Measurements from ENCODE around the gene HTR1E.
"Not testable (repeated sequence)": the region's sequence is repeated elsewhere in the genome, so short reads cannot be mapped to it uniquely, and the experiment has no call there.

The HTR1E gene

GRCh38 chr6:86943819-86944407 lies 6.6 kb downstream of the HTR1E start:
- TF ChIP-seq TAF1 (IDR thresholded peaks at IDR 0.05; ENCODE audit: borderline replicate concordance, low read depth, low read length): no peak
- no peak for TF ChIP-seq POLR2AphosphoS5 (IDR thresholded peaks at IDR 0.05; ENCODE audit: low read depth, low read length)
- no peak for FAIRE-seq
- no peak for DNase-seq (ENCODE audit: insufficient read length)

GRCh38 chr6:86949771-86950170 lies 12.4 kb downstream of the HTR1E start:
- FAIRE-seq: no peak
- TF ChIP-seq POLR2A (IDR thresholded peaks at IDR 0.05; ENCODE audit: low read depth, low read length) (no peak), POLR2AphosphoS5 (IDR thresholded peaks at IDR 0.05; ENCODE audit: low read depth, low read length) (no peak), TAF1 (IDR thresholded peaks at IDR 0.05; ENCODE audit: borderline replicate concordance, low read depth, low read length) (no peak)
- DNase-seq (ENCODE audit: insufficient read length): no peak

- TF ChIP-seq POLR2AphosphoS5 (IDR thresholded peaks at IDR 0.05; ENCODE audit: low read depth, low read length) (no peak), POLR2A (IDR thresholded peaks at IDR 0.05; ENCODE audit: low read depth, low read length) (no peak), TAF1 (IDR thresholded peaks at IDR 0.05; ENCODE audit: borderline replicate concordance, low read depth, low read length) (no peak)
- FAIRE-seq (no peak), DNase-seq (ENCODE audit: insufficient read length) (no peak)
Measured at GRCh38 chr6:86952991-86953390, 15.7 kb downstream of the HTR1E start.

GRCh38 chr6:86959656-86960055 lies 22.3 kb downstream of the HTR1E start:
- DNase-seq (ENCODE audit: insufficient read length) (no peak), FAIRE-seq (no peak)
- TF ChIP-seq POLR2AphosphoS5 (IDR thresholded peaks at IDR 0.05; ENCODE audit: low read depth, low read length) (no peak), POLR2A (IDR thresholded peaks at IDR 0.05; ENCODE audit: low read depth, low read length) (no peak), TAF1 (IDR thresholded peaks at IDR 0.05; ENCODE audit: borderline replicate concordance, low read depth, low read length) (no peak)

- DNase-seq (ENCODE audit: insufficient read length): no peak
- no peak for FAIRE-seq
- TF ChIP-seq TAF1 (IDR thresholded peaks at IDR 0.05; ENCODE audit: borderline replicate concordance, low read depth, low read length) (no peak), POLR2A (IDR thresholded peaks at IDR 0.05; ENCODE audit: low read depth, low read length) (no peak), POLR2AphosphoS5 (IDR thresholded peaks at IDR 0.05; ENCODE audit: low read depth, low read length) (no peak)
Measured at GRCh38 chr6:86961455-86962200, 24.3 kb downstream of the HTR1E start.

GRCh38 chr6:86963352-86963751 lies 26.0 kb downstream of the HTR1E start:
- DNase-seq (ENCODE audit: insufficient read length) (no peak), FAIRE-seq (no peak)
- TF ChIP-seq TAF1 (IDR thresholded peaks at IDR 0.05; ENCODE audit: borderline replicate concordance, low read depth, low read length) (no peak), POLR2AphosphoS5 (IDR thresholded peaks at IDR 0.05; ENCODE audit: low read depth, low read length) (no peak), POLR2A (IDR thresholded peaks at IDR 0.05; ENCODE audit: low read depth, low read length) (no peak)

- FAIRE-seq (no peak), DNase-seq (ENCODE audit: insufficient read length) (no peak)
- TF ChIP-seq POLR2A (IDR thresholded peaks at IDR 0.05; ENCODE audit: low read depth, low read length) (no peak), TAF1 (IDR thresholded peaks at IDR 0.05; ENCODE audit: borderline replicate concordance, low read depth, low read length) (no peak), POLR2AphosphoS5 (IDR thresholded peaks at IDR 0.05; ENCODE audit: low read depth, low read length) (no peak)
Measured at GRCh38 chr6:86964029-86964579, 26.8 kb downstream of the HTR1E start.

GRCh38 chr6:86966271-86966670 lies 28.9 kb downstream of the HTR1E start:
- TF ChIP-seq POLR2A (IDR thresholded peaks at IDR 0.05; ENCODE audit: low read depth, low read length) (no peak), TAF1 (IDR thresholded peaks at IDR 0.05; ENCODE audit: borderline replicate concordance, low read depth, low read length) (no peak), POLR2AphosphoS5 (IDR thresholded peaks at IDR 0.05; ENCODE audit: low read depth, low read length) (no peak)
- FAIRE-seq (no peak), DNase-seq (ENCODE audit: insufficient read length) (no peak)

GRCh38 chr6:86969573-86969972 lies 32.2 kb downstream of the HTR1E start:
- FAIRE-seq (no peak), DNase-seq (ENCODE audit: insufficient read length) (no peak)
- TF ChIP-seq POLR2A (IDR thresholded peaks at IDR 0.05; ENCODE audit: low read depth, low read length): no peak
- no peak for TF ChIP-seq TAF1 (IDR thresholded peaks at IDR 0.05; ENCODE audit: borderline replicate concordance, low read depth, low read length)
- TF ChIP-seq POLR2AphosphoS5 (IDR thresholded peaks at IDR 0.05; ENCODE audit: low read depth, low read length): no peak

- no peak for FAIRE-seq
- TF ChIP-seq POLR2AphosphoS5 (IDR thresholded peaks at IDR 0.05; ENCODE audit: low read depth, low read length) (no peak), POLR2A (IDR thresholded peaks at IDR 0.05; ENCODE audit: low read depth, low read length) (no peak), TAF1 (IDR thresholded peaks at IDR 0.05; ENCODE audit: borderline replicate concordance, low read depth, low read length) (no peak)
- DNase-seq (ENCODE audit: insufficient read length): no peak
Measured at GRCh38 chr6:86973088-86973487, 35.8 kb downstream of the HTR1E start.

GRCh38 chr6:86978251-86978650 lies 40.9 kb downstream of the HTR1E start:
- no peak for DNase-seq (ENCODE audit: insufficient read length)
- TF ChIP-seq POLR2AphosphoS5 (IDR thresholded peaks at IDR 0.05; ENCODE audit: low read depth, low read length): no peak
- TF ChIP-seq POLR2A (IDR thresholded peaks at IDR 0.05; ENCODE audit: low read depth, low read length): no peak
- no peak for TF ChIP-seq TAF1 (IDR thresholded peaks at IDR 0.05; ENCODE audit: borderline replicate concordance, low read depth, low read length)
- FAIRE-seq: no peak

- DNase-seq (ENCODE audit: insufficient read length): no peak
- no peak for FAIRE-seq
- TF ChIP-seq POLR2A (IDR thresholded peaks at IDR 0.05; ENCODE audit: low read depth, low read length) (no peak), POLR2AphosphoS5 (IDR thresholded peaks at IDR 0.05; ENCODE audit: low read depth, low read length) (no peak), TAF1 (IDR thresholded peaks at IDR 0.05; ENCODE audit: borderline replicate concordance, low read depth, low read length) (no peak)
Measured at GRCh38 chr6:87001494-87001893, 64.2 kb downstream of the HTR1E start.

GRCh38 chr6:87002391-87002790 lies 65.1 kb downstream of the HTR1E start:
- DNase-seq (ENCODE audit: insufficient read length); FAIRE-seq: not testable (repeated sequence)

GRCh38 chr6:87006541-87006940 lies 69.2 kb downstream of the HTR1E start:
- DNase-seq (ENCODE audit: insufficient read length); FAIRE-seq: not testable (repeated sequence)

GRCh38 chr6:87009581-87009980 lies 72.3 kb downstream of the HTR1E start:
- FAIRE-seq; DNase-seq (ENCODE audit: insufficient read length): not testable (repeated sequence)
